HG03103 (cell line): ENCODE measurements around the gene TSC2.
"Not testable (repeated sequence)": the region's sequence is repeated elsewhere in the genome, so short reads cannot be mapped to it uniquely, and the experiment has no call there.

Experiments
- ATAC-seq: cut with Tn5 transposase; IDR thresholded peaks from one replicate; pipeline ENCODE4 v1.9.1; 2021; ENCODE audit warnings: low read depth; ENCODE audit not compliant: unreplicated experiment

Gene TSC2

DNA sequence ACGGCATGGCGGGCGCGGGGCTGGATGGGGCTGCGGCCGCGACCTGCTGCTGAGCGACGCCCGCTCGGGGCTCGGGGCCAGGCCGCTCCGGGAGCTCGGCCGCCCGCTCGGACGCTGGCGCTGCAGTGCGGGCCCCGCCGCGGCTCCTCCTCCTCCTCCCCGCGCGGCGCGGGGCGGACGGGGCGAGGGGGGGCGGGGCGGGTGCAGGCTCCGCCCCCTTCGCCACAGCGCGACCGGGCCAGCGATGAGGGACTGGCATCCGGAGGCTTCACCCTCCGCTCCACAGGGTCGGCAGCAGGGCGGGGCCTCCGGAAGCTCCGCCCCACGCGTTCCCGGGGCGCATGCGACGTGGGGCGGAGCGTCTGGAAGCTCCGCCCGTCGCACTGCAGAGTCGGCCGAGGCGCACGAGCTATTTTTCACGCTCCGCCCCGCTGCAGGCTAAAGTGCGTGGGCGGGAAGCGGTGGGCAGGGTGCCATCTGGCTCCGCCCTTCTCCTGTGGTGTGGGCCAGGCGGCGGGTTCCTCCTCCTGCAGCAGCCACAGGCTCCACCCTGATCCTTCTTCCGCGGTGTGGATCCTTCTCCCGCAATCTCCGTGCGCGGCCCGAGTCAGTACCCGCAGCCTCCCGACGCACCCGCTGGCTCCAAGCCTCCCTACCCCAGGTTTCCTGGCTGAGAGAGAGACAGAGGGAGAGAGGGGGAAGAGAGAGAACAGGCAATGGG is 88.1 kb downstream of the TSC2 start, which contains the start of gene PKD1:
PKD1 (minus strand) TSS at position 129 of the 721 bp plus-strand sequence. CDS start 209 bp downstream, outside the sequence.
- ATAC-seq = not testable (repeated sequence)
